ENCODE results near the gene CDKAL1. TPM values are rescaled to one million over a fixed set of nuclear protein-coding genes. Genes with fewer than 3 reads are reported as not detected.

The CDKAL1 gene
- total and polyA plus RNA-seq, 4 donors, result 2.0 to 12.9 (median 6.7) TPM

DNA sequence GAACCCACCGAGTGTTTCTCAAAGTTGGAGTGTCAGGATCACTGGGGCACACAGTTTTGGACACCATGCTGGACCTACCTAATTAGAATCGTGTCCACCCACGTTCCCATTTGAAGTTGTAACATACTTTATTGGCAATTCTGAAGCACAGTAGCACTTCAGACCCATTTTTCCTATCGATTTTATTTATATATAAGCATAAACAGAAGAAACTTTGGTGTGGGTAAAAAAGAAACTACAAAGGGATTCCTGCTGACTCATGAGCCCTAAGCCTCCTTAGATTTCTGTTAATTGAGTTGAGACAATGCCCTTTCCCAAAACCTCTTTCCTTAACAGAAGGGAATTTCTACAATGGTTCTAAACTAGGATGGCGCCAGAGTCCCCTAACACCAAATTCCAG, 398.0 kb downstream of the CDKAL1 start:
- 96% methylated on average over 5 of the region's 5 CpGs for WGBS
- TF ChIP-seq NR2F2 (IDR thresholded peaks at IDR 0.05), result no peak
- no peak for TF ChIP-seq HNF4A (conservative IDR thresholded peaks at IDR 0.05)
- TF ChIP-seq FOXA1 (IDR thresholded peaks at IDR 0.05), result no peak
- TF ChIP-seq, protein P1, sequence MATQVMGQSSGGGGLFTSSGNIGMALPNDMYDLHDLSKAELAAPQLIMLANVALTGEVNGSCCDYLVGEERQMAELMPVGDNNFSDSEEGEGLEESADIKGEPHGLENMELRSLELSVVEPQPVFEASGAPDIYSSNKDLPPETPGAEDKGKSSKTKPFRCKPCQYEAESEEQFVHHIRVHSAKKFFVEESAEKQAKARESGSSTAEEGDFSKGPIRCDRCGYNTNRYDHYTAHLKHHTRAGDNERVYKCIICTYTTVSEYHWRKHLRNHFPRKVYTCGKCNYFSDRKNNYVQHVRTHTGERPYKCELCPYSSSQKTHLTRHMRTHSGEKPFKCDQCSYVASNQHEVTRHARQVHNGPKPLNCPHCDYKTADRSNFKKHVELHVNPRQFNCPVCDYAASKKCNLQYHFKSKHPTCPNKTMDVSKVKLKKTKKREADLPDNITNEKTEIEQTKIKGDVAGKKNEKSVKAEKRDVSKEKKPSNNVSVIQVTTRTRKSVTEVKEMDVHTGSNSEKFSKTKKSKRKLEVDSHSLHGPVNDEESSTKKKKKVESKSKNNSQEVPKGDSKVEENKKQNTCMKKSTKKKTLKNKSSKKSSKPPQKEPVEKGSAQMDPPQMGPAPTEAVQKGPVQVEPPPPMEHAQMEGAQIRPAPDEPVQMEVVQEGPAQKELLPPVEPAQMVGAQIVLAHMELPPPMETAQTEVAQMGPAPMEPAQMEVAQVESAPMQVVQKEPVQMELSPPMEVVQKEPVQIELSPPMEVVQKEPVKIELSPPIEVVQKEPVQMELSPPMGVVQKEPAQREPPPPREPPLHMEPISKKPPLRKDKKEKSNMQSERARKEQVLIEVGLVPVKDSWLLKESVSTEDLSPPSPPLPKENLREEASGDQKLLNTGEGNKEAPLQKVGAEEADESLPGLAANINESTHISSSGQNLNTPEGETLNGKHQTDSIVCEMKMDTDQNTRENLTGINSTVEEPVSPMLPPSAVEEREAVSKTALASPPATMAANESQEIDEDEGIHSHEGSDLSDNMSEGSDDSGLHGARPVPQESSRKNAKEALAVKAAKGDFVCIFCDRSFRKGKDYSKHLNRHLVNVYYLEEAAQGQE (IDR thresholded peaks at IDR 0.05), result no peak
- no peak for TF ChIP-seq HNF4G (IDR thresholded peaks at IDR 0.05)
- TF ChIP-seq TAF1 (conservative IDR thresholded peaks at IDR 0.05), result no peak
- no peak for TF ChIP-seq GABPA (IDR thresholded peaks at IDR 0.05 in 1 of 2, conservative IDR thresholded peaks at IDR 0.05 in 1 of 2)
- TF ChIP-seq, protein P2, sequence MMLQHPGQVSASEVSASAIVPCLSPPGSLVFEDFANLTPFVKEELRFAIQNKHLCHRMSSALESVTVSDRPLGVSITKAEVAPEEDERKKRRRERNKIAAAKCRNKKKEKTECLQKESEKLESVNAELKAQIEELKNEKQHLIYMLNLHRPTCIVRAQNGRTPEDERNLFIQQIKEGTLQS (IDR thresholded peaks at IDR 0.05), result no peak
- no peak for TF ChIP-seq SP1 (IDR thresholded peaks at IDR 0.05)
- TF ChIP-seq, protein P3, sequence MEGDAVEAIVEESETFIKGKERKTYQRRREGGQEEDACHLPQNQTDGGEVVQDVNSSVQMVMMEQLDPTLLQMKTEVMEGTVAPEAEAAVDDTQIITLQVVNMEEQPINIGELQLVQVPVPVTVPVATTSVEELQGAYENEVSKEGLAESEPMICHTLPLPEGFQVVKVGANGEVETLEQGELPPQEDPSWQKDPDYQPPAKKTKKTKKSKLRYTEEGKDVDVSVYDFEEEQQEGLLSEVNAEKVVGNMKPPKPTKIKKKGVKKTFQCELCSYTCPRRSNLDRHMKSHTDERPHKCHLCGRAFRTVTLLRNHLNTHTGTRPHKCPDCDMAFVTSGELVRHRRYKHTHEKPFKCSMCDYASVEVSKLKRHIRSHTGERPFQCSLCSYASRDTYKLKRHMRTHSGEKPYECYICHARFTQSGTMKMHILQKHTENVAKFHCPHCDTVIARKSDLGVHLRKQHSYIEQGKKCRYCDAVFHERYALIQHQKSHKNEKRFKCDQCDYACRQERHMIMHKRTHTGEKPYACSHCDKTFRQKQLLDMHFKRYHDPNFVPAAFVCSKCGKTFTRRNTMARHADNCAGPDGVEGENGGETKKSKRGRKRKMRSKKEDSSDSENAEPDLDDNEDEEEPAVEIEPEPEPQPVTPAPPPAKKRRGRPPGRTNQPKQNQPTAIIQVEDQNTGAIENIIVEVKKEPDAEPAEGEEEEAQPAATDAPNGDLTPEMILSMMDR (IDR thresholded peaks at IDR 0.05; ENCODE audit: low read depth, low read length, missing input control), result no peak
- TF ChIP-seq JUND (IDR thresholded peaks at IDR 0.05), result no peak
- no peak for TF ChIP-seq YY1 (IDR thresholded peaks at IDR 0.05)
- no peak for TF ChIP-seq RAD21 (IDR thresholded peaks at IDR 0.05)
- no peak for TF ChIP-seq EGR1 (IDR thresholded peaks at IDR 0.05; ENCODE audit: low read depth in 2 of 2)
- TF ChIP-seq, protein P4, sequence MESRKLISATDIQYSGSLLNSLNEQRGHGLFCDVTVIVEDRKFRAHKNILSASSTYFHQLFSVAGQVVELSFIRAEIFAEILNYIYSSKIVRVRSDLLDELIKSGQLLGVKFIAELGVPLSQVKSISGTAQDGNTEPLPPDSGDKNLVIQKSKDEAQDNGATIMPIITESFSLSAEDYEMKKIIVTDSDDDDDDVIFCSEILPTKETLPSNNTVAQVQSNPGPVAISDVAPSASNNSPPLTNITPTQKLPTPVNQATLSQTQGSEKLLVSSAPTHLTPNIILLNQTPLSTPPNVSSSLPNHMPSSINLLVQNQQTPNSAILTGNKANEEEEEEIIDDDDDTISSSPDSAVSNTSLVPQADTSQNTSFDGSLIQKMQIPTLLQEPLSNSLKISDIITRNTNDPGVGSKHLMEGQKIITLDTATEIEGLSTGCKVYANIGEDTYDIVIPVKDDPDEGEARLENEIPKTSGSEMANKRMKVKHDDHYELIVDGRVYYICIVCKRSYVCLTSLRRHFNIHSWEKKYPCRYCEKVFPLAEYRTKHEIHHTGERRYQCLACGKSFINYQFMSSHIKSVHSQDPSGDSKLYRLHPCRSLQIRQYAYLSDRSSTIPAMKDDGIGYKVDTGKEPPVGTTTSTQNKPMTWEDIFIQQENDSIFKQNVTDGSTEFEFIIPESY (IDR thresholded peaks at IDR 0.05), result no peak
- TF ChIP-seq, protein P5, sequence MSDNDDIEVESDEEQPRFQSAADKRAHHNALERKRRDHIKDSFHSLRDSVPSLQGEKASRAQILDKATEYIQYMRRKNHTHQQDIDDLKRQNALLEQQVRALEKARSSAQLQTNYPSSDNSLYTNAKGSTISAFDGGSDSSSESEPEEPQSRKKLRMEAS (IDR thresholded peaks at IDR 0.05), result no peak
- no peak for TF ChIP-seq RXRA (IDR thresholded peaks at IDR 0.05)
- no peak for TF ChIP-seq FOXA2 (IDR thresholded peaks at IDR 0.05)
- Histone ChIP-seq H3K9me3 (ENCODE audit: control insufficient read depth in 4 of 4, low read length in 3 of 4) (no peaks in the 10 kb centered on the region), H3K27me3 (ENCODE audit: control insufficient read depth in 4 of 4, insufficient read depth in 4 of 4, low read length in 3 of 4) (no peaks in the 10 kb centered on the region), H3K9ac (ENCODE audit: low read depth in 1 of 2, low read length in 2 of 2) (no peak overlapping the region), H3K27ac (ENCODE audit: low read depth in 1 of 2, low read length in 2 of 2) (no peak overlapping the region), H3K4me3 (ENCODE audit: low read depth in 1 of 3, low read length in 3 of 3) (no peak overlapping the region), H3K4me1 (ENCODE audit: control insufficient read depth in 4 of 4, insufficient read depth in 4 of 4, low read length in 3 of 4) (peaks cover 2 to 12% (median 4%) of the 10 kb centered on the region in 4 donors), H3K36me3 (ENCODE audit: control insufficient read depth in 4 of 4, insufficient read depth in 3 of 4, low read depth in 1 of 4, low read length in 3 of 4) (no peaks in the 10 kb centered on the region)
- DNase-seq (ENCODE audit: low spot score), result no peak

All from liver (tissue), 9 donors.